NCI-H2227 treated with DMSO at 0.1 percent for 48 hours (cell line): Measurements from ENCODE around the gene MYO15B.
"Not testable (repeated sequence)": the region's sequence is repeated elsewhere in the genome, so short reads cannot be mapped to it uniquely, and the experiment has no call there.

Source experiments
- DNase-seq: peaks from one replicate; lab custom pipeline; 2025; lab: John Stamatoyannopoulos, UW

Gene MYO15B

GRCh38 chr17:75575728-75576127, 11.9 kb upstream of the MYO15B start:
- no peak for DNase-seq

- DNase-seq = no peak
These were observed 10.9 kb upstream of the MYO15B start for GRCh38 chr17:75576661-75577060.

- DNase-seq = not testable (repeated sequence)
These were observed 6.4 kb upstream of the MYO15B start for GRCh38 chr17:75581121-75581725.

- not testable (repeated sequence) for DNase-seq
These were observed 4.4 kb upstream of the MYO15B start for GRCh38 chr17:75583197-75583596.

GRCh38 chr17:75584849-75585175, 2.8 kb upstream of the MYO15B start:
- DNase-seq = no peak

GRCh38 chr17:75588596-75589011, 1.0 kb downstream of the MYO15B start:
- DNase-seq = no peak

- peak; percentile 89 for DNase-seq
These were observed 1.7 kb downstream of the MYO15B start for GRCh38 chr17:75589012-75589918.

GRCh38 chr17:75589919-75590303, 2.3 kb downstream of the MYO15B start:
- DNase-seq = no peak

- DNase-seq = no peak
These were observed 2.7 kb downstream of the MYO15B start for GRCh38 chr17:75590314-75590761.

GRCh38 chr17:75590849-75591721, 3.5 kb downstream of the MYO15B start:
- no peak for DNase-seq

GRCh38 chr17:75591722-75592302, 4.2 kb downstream of the MYO15B start:
- DNase-seq = no peak

- DNase-seq = no peak
These were observed 4.9 kb downstream of the MYO15B start for GRCh38 chr17:75592348-75593020.

- not testable (repeated sequence) for DNase-seq
These were observed 5.8 kb downstream of the MYO15B start for GRCh38 chr17:75593430-75593829.

GRCh38 chr17:75594499-75595283, 7.1 kb downstream of the MYO15B start:
- DNase-seq = no peak

- no peak for DNase-seq
These were observed 7.8 kb downstream of the MYO15B start for GRCh38 chr17:75595284-75595919.

GRCh38 chr17:75595920-75596313, 8.3 kb downstream of the MYO15B start:
- no peak for DNase-seq

- no peak for DNase-seq
These were observed 8.9 kb downstream of the MYO15B start for GRCh38 chr17:75596320-75597087.

GRCh38 chr17:75601057-75601987, 13.7 kb downstream of the MYO15B start:
- DNase-seq = no peak
